ENCODE results near the gene PKHD1. TPM values are rescaled to one million over a fixed set of nuclear protein-coding genes. Genes with fewer than 3 reads are reported as not detected.

Gene PKHD1
- total RNA-seq, 1 experiment from 2014 or later = not detected

DNA sequence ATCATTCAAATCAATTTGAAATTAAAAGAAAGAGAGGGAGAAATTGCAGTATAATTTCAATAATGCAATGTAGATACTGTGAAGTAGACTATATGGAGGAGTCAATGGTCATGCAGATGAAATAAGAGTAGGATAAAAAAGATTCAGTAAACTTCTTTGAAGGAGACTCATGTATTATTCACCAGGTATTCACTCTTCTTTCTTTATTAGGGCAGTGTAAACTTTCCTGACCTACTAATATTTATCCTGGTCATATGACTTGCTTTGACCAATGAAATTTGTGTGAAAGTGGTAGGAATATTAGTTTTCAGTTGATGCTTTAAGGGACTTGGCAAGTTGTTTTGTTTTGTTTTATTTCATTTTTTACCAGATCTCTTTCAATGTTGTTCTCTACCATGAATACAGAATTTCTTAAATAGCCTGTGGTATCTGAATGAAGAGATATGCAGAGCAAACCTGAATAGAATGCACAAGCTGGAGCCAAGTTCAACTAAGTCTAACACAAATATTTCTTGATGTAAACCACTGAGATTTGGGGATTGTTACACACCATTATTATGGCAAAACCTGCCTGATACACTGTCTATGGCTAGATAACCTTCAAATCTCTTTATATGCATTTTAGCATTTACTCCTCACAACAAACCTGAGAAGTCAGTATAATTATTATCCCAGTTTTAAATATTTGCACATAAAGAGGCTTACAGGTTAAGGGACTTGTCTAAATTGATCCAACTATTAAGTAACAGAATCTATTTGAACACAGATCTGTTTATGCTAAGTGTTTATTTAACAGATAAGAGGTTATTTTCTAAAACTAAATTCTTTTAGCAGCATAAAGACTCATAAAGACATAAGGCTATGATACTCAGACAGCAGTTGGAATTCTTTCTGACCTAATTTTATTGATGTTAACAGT is 311.2 kb downstream of the PKHD1 start:
- ChIA-PET CTCF (interaction anchor here (0.9 kb wide), 1 partner anchor 17 kb away, joined by 3 read pairs; no protein-coding TSS in a partner anchor), POLR2A (no interaction called here)
- no peak for DNase-seq (ENCODE audit: unreplicated experiment)
- no peak overlapping the region for H3K4me3 Mint-ChIP-seq (ENCODE audit: unreplicated experiment)
- H3K4me1 Mint-ChIP-seq (ENCODE audit: insufficient read depth, unreplicated experiment) = no peaks in the 10 kb centered on the region
- H3K27me3 Mint-ChIP-seq (ENCODE audit: insufficient read depth, unreplicated experiment) = no peaks in the 10 kb centered on the region
- H3K27ac Mint-ChIP-seq (ENCODE audit: low read depth, unreplicated experiment) = no peak overlapping the region
- no peaks in the 10 kb centered on the region for H3K36me3 Mint-ChIP-seq (ENCODE audit: insufficient read depth, unreplicated experiment)
- no TSS peak for BruUV-seq (replicated peaks)
- intact Hi-C loops (cut with micrococcal nuclease) = no loop called here
- TF ChIP-seq, protein P1, sequence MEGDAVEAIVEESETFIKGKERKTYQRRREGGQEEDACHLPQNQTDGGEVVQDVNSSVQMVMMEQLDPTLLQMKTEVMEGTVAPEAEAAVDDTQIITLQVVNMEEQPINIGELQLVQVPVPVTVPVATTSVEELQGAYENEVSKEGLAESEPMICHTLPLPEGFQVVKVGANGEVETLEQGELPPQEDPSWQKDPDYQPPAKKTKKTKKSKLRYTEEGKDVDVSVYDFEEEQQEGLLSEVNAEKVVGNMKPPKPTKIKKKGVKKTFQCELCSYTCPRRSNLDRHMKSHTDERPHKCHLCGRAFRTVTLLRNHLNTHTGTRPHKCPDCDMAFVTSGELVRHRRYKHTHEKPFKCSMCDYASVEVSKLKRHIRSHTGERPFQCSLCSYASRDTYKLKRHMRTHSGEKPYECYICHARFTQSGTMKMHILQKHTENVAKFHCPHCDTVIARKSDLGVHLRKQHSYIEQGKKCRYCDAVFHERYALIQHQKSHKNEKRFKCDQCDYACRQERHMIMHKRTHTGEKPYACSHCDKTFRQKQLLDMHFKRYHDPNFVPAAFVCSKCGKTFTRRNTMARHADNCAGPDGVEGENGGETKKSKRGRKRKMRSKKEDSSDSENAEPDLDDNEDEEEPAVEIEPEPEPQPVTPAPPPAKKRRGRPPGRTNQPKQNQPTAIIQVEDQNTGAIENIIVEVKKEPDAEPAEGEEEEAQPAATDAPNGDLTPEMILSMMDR (IDR thresholded peaks at IDR 0.05; ENCODE audit: unreplicated experiment) = no peak
- no peaks in the 10 kb centered on the region for H3K9me3 Mint-ChIP-seq (ENCODE audit: unreplicated experiment)

DNA sequence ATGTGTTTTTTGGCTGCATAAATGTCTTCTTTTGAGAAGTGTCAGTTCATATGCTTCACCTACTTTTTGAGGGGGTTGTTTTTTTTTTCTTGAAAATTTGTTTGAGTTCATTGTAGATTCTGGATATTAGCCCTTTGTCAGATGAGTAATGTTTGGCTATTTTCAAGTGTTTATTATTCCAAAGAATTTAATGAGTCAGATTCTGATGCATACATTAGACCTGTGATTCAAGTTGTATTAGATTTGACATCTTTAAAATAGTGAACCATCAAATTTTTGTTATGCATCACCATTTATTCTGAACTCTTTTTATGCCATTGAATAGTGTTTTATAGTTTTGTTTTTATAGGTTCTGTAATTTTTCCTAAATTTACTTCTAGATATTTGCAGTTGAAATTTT is 319.3 kb downstream of the PKHD1 start:
- no peak overlapping the region for H3K27ac Mint-ChIP-seq (ENCODE audit: low read depth, unreplicated experiment)
- H3K4me1 Mint-ChIP-seq (ENCODE audit: insufficient read depth, unreplicated experiment) = no peaks in the 10 kb centered on the region
- peaks cover 15% of the 10 kb centered on the region for H3K9me3 Mint-ChIP-seq (ENCODE audit: unreplicated experiment)
- TF ChIP-seq, protein P1 (IDR thresholded peaks at IDR 0.05; ENCODE audit: unreplicated experiment) = no peak
- intact Hi-C loops (cut with micrococcal nuclease) = no loop called here
- ChIA-PET POLR2A (interaction anchor here (0.7 kb wide), 1 partner anchor 19 kb away, joined by 4 read pairs; no protein-coding TSS in a partner anchor), CTCF (interaction anchor here (0.7 to 1.0 kb wide), 2 partner anchors 24 to 128 kb away, joined by 3 read pairs; no protein-coding TSS in a partner anchor)
- no TSS peak for BruUV-seq (replicated peaks)
- H3K27me3 Mint-ChIP-seq (ENCODE audit: insufficient read depth, unreplicated experiment) = no peaks in the 10 kb centered on the region
- DNase-seq (ENCODE audit: unreplicated experiment) = no peak
- H3K4me3 Mint-ChIP-seq (ENCODE audit: unreplicated experiment) = no peak overlapping the region
- H3K36me3 Mint-ChIP-seq (ENCODE audit: insufficient read depth, unreplicated experiment) = no peaks in the 10 kb centered on the region

DNA sequence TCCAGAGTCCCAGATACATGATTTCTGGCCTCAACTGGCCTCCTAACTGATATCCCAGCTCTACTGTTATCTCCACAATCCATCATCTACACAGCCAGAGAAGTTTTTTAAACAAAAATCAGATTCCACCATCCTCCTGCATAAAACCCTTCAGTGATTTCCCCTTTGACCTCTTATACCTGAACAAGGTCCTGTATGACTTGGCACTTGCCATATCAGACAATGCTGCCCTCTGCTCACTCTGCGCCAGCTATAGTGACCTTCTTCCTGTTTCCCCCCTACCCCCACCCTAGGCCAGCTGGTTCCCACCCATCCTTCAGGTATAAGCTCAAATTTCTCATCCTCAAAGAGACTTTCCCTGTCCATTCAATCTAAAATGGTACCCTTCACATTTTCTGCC is 322.2 kb downstream of the PKHD1 start:
- DNase-seq (ENCODE audit: unreplicated experiment) = no peak
- no TSS peak for BruUV-seq (replicated peaks)
- Mint-ChIP-seq H3K27ac (ENCODE audit: low read depth, unreplicated experiment) (no peak overlapping the region), H3K4me1 (ENCODE audit: insufficient read depth, unreplicated experiment) (no peaks in the 10 kb centered on the region), H3K4me3 (ENCODE audit: unreplicated experiment) (no peak overlapping the region), H3K9me3 (ENCODE audit: unreplicated experiment) (peaks cover 15% of the 10 kb centered on the region), H3K36me3 (ENCODE audit: insufficient read depth, unreplicated experiment) (no peaks in the 10 kb centered on the region), H3K27me3 (ENCODE audit: insufficient read depth, unreplicated experiment) (no peaks in the 10 kb centered on the region)
- intact Hi-C loops (cut with micrococcal nuclease) = no loop called here
- CTCF ChIA-PET = no interaction called here
- POLR2A ChIA-PET = no interaction called here
- TF ChIP-seq, protein P1 (IDR thresholded peaks at IDR 0.05; ENCODE audit: unreplicated experiment) = no peak

DNA sequence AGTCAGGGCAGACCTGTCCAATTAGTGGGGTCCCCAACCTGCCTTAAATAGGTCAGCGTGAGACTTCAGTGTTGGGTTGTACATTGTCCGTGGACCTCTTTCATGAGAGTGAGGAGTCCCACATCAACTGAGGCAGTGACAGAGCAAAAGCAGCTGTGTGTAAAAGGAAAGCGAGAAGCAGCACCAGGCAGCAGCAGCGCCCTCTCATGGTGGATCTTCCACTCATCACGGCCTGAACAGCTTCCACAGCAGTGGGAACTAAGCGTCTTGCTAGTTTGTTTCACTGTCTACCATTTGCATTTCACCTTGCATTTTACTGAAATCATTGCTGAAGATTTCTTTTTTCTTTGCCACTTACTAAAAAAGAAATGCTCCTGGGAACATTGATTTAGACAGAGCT is 333.8 kb downstream of the PKHD1 start:
- no peaks in the 10 kb centered on the region for H3K4me1 Mint-ChIP-seq (ENCODE audit: insufficient read depth, unreplicated experiment)
- H3K9me3 Mint-ChIP-seq (ENCODE audit: unreplicated experiment) = no peaks in the 10 kb centered on the region
- intact Hi-C loops (cut with micrococcal nuclease) = loop anchor here (5.0 kb wide), 1 partner anchor 196 kb away; no protein-coding TSS in a partner anchor
- POLR2A ChIA-PET = no interaction called here
- H3K27ac Mint-ChIP-seq (ENCODE audit: low read depth, unreplicated experiment) = no peak overlapping the region
- TF ChIP-seq, protein P1 (IDR thresholded peaks at IDR 0.05; ENCODE audit: unreplicated experiment) = peak; percentile 28
- CTCF ChIA-PET = interaction anchor here (0.7 to 1.4 kb wide), 6 partner anchors 21 to 965 kb away, joined by 3 to 5 read pairs (median 3); no protein-coding TSS in a partner anchor
- H3K4me3 Mint-ChIP-seq (ENCODE audit: unreplicated experiment) = no peak overlapping the region
- H3K36me3 Mint-ChIP-seq (ENCODE audit: insufficient read depth, unreplicated experiment) = no peaks in the 10 kb centered on the region
- no TSS peak for BruUV-seq (replicated peaks)
- no peaks in the 10 kb centered on the region for H3K27me3 Mint-ChIP-seq (ENCODE audit: insufficient read depth, unreplicated experiment)
- peak; percentile 39 for DNase-seq (ENCODE audit: unreplicated experiment)

Data from MCF 10A (cell line).